ENCODE measurements around the gene IL17B.

GRCh38 chr5:149415066-149415967, 36.2 kb upstream of the IL17B start:
- TF ChIP-seq, protein P1, sequence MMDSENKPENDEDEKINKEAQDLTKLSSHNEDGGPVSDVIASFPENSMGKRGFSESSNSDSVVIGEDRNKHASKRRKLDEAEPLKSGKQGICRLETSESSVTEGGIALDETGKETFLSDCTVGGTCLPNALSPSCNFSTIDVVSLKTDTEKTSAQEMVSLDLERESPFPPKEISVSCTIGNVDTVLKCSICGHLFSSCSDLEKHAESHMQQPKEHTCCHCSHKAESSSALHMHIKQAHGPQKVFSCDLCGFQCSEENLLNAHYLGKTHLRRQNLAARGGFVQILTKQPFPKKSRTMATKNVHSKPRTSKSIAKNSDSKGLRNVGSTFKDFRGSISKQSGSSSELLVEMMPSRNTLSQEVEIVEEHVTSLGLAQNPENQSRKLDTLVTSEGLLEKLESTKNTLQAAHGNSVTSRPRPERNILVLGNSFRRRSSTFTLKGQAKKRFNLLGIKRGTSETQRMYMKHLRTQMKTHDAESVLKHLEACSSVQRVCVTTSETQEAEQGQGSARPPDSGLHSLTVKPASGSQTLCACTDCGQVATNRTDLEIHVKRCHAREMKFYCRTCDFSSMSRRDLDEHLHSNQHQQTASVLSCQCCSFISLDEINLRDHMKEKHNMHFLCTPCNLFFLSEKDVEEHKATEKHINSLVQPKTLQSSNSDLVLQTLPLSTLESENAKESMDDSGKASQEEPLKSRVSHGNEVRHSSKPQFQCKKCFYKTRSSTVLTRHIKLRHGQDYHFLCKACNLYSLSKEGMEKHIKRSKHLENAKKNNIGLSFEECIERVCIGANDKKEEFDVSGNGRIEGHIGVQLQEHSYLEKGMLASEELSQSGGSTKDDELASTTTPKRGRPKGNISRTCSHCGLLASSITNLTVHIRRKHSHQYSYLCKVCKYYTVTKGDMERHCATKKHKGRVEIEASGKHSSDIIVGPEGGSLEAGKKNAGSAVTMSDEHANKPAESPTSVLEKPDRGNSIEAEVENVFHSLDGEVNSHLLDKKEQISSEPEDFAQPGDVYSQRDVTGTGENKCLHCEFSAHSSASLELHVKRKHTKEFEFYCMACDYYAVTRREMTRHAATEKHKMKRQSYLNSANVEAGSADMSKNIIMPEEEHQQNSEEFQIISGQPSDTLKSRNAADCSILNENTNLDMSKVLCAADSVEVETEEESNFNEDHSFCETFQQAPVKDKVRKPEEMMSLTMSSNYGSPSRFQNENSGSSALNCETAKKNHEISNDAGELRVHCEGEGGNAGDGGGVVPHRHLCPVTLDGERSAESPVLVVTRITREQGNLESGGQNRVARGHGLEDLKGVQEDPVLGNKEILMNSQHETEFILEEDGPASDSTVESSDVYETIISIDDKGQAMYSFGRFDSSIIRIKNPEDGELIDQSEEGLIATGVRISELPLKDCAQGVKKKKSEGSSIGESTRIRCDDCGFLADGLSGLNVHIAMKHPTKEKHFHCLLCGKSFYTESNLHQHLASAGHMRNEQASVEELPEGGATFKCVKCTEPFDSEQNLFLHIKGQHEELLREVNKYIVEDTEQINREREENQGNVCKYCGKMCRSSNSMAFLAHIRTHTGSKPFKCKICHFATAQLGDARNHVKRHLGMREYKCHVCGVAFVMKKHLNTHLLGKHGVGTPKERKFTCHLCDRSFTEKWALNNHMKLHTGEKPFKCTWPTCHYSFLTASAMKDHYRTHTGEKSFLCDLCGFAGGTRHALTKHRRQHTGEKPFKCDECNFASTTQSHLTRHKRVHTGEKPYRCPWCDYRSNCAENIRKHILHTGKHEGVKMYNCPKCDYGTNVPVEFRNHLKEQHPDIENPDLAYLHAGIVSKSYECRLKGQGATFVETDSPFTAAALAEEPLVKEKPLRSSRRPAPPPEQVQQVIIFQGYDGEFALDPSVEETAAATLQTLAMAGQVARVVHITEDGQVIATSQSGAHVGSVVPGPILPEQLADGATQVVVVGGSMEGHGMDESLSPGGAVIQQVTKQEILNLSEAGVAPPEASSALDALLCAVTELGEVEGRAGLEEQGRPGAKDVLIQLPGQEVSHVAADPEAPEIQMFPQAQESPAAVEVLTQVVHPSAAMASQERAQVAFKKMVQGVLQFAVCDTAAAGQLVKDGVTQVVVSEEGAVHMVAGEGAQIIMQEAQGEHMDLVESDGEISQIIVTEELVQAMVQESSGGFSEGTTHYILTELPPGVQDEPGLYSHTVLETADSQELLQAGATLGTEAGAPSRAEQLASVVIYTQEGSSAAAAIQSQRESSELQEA (IDR thresholded peaks at IDR 0.05; ENCODE audit: low read depth) = no peak
- TF ChIP-seq POLR2AphosphoS5 (IDR thresholded peaks at IDR 0.05; ENCODE audit: control insufficient read depth, insufficient read depth, low read depth, low read length) (no peak), SMC3 (conservative IDR thresholded peaks at IDR 0.05; ENCODE audit: insufficient read depth, low read depth, low read length) (no peak), MIER1 (IDR thresholded peaks at IDR 0.05; ENCODE audit: low read depth) (no peak), ETV6 (IDR thresholded peaks at IDR 0.05; ENCODE audit: borderline replicate concordance in 1 of 2, low read depth in 2 of 2, low read length in 1 of 2) (no peak), ETV6 (CRISPR knock-in tag; IDR thresholded peaks at IDR 0.05; ENCODE audit: borderline replicate concordance) (no peak), TARDBP (IDR thresholded peaks at IDR 0.05) (no peak), CEBPB (tag; IDR thresholded peaks at IDR 0.05) (no peak), ZNF239 (CRISPR knock-in tag; IDR thresholded peaks at IDR 0.05) (no peak), ZBTB7A (IDR thresholded peaks at IDR 0.05; ENCODE audit: borderline replicate concordance, control insufficient read depth, low read depth, low read length) (no peak), MECOM (CRISPR knock-in tag; IDR thresholded peaks at IDR 0.05) (no peak)

Data from K562 (cell line).